ENCODE results near the gene RNU2-63P. TPM values are rescaled to one million over a fixed set of nuclear protein-coding genes. Genes with fewer than 3 reads are reported as not detected.

Gene RNU2-63P
- total RNA-seq, result 325 TPM in 1 of 2 replicates, not detected in the other

DNA sequence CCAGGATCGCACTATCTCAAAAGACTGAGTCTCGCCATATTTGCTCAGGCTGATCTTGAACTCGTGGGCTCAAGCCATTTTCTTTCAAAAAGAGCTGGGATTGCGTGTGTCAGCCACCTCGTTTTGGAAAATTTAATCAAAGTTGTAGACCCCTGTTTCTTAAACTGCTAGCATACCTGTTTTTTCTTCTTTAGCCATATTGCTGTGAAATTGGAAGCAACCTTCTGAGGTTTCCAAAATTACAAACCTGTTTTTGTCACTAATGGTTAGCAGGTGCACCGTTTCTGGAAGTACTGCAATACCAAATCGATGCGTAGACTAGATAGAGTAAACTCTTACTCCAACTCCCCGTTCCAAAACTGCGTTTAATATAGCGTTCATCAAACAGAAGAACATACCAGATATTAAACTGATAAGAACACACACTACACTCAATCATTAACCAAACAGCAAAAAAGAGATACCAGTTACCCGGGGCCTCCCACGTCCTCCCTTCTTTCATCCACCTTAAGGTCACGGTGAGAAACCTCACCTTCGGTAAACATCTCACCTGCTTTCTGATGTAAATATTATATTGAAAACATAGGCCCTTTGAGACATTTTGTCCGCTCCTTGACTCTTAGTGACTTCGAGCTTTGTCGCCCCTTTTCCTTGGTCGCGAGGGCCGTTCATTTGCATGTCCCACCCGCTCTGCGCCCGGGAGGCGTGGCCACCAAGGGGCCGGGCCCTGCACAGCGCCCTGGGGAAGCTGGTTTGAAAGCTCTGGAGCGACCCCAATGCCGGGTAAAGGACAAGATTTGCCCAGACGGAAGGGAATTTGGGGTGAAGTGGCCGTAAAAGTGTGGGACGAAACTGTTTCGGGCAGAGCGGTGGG, at the start of gene RNU2-63P:
TSS of gene RNU2-63P (minus strand) at position 462 of the 874 bp plus-strand sequence.

GRCh38 chr2:88055371-88056128, 39.2 kb upstream of the RNU2-63P start, which contains the start of gene KRCC1:
Gene KRCC1 (minus strand): TSS chr2:88055783. CDS start chr2:88028563, 27,220 bp downstream.

Other genes starting within 250 kb of the RNU2-63P start
- 2.5 and 2.7 TPM in 2 replicates for gene RGPD2, start 190.8 kb downstream of the RNU2-63P start, total RNA-seq
- 26.3 and 27.5 TPM in 2 replicates for gene KRCC1, start 39.2 kb upstream of the RNU2-63P start, total RNA-seq
- not detected in 2 replicates for gene SMYD1, start 51.3 kb upstream of the RNU2-63P start, total RNA-seq
- not detected in 2 replicates for gene FABP1, start 111.5 kb upstream of the RNU2-63P start, total RNA-seq
- 6.7 and 19.3 TPM in 2 replicates for gene THNSL2, start 153.8 kb upstream of the RNU2-63P start, total RNA-seq